Measurements from ENCODE around the gene NKAIN1.
A peak's percentile ranks its signal among the peaks of the same experiment; 100 is the strongest.
"Not testable (repeated sequence)": the region's sequence is repeated elsewhere in the genome, so short reads cannot be mapped to it uniquely, and the experiment has no call there.

NKAIN1 gene

GRCh38 chr1:31232689-31233088 is 7.0 kb downstream of the NKAIN1 start:
- no peak for DNase-seq

DNA sequence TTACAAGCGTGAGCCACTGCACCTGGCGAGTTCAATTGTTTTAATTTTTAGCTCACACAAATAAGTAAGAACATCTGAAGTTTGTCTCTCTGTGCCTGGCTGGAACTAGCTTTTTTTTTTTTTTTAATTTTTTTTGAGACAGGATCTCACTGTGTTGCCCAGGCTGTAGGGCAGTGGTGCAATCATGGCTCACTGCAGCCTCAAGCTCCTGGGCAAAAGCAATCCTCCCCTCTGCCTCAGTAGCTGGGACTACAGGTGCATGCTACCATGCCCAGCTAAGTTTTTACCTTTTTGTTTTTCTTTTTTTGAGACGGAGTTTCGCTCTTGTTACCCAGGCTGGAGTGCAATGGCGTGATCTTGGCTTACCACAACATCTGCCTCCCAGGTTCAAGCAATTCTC is 7.9 kb downstream of the NKAIN1 start:
- DNase-seq = no peak

DNA sequence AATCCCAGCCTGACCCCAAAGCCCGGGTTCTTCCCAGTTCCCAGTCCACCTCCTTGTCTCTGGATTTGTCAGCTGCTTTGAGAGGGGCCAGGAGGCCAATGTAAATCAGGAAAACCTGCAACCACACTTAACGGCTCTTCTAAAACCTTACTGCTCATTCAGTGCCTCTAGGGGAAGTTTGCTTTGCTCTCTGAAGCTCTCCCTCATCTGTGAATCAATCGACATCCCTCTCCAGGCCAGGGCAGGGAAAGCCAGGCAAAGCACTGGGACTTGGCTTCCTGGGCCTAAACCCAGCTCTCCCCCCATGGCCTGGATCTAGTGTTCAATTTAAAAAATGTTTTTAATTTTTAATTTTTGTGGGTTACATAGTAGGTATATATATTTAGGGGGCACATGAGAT is 9.3 kb downstream of the NKAIN1 start:
- DNase-seq = no peak

- DNase-seq = no peak
Observed at GRCh38 chr1:31228986-31229385, 10.7 kb downstream of the NKAIN1 start.

DNA sequence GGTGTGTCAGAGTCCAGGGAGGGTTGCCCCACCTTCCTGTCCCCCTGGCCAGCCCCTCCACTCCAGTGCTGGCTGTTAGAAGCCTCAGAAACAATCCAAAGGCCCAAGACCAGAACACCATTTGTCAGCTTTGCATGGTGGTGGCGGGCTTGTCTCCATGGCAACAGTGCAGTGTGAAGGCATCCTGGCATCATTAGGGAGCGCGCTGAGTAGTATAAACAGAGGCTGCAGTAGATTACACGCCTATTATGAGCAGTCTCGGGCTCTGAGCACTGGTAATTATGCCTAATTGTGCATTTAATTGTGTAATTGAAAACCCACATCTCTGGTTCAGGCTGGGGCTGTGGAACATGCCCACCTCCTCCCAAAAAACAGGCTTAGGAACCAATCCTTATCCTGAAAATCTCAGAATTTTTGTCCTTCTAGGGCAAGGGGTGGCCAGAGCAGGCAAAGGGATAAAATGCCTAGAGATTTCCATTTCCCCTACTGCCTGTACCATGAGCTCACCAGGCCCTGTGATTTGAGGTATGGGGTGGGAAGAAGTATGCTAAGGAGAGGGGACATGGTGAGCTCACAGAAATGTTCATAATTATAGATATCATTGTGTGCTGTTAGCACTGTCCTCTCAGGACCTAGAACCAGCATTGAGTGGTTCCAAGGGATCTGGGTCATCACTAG is 11.7 kb downstream of the NKAIN1 start:
- peak; percentile 10 to 22 for DNase-seq

GRCh38 chr1:31224068-31224467 is 15.6 kb downstream of the NKAIN1 start:
- DNase-seq = no peak

- DNase-seq = no peak
Observed at GRCh38 chr1:31222176-31222575, 17.5 kb downstream of the NKAIN1 start.

- no peak for DNase-seq
Observed at GRCh38 chr1:31221072-31221471, 18.6 kb downstream of the NKAIN1 start.

DNA sequence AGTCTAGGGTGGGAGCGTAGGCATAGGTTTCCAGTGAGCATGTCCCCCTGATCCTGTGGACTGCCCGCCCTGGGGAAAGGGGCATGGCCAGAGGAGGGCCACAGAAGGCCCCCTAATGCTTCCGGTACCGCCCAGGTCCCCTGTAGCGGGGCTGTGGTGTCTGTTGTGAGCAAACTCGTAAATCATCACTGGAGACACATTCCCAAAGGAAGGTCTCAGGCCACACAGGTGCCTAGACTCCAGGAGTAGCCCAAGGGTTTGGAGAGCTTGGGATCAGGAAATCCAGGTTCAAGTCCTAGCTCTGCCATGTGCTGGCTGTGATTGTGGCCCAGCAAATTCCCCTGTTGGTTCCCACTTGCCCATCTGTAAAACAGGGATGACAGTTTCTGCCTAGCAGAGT is 20.2 kb downstream of the NKAIN1 start:
- DNase-seq = no peak

GRCh38 chr1:31218705-31219104 is 21.0 kb downstream of the NKAIN1 start:
- DNase-seq = no peak

DNA sequence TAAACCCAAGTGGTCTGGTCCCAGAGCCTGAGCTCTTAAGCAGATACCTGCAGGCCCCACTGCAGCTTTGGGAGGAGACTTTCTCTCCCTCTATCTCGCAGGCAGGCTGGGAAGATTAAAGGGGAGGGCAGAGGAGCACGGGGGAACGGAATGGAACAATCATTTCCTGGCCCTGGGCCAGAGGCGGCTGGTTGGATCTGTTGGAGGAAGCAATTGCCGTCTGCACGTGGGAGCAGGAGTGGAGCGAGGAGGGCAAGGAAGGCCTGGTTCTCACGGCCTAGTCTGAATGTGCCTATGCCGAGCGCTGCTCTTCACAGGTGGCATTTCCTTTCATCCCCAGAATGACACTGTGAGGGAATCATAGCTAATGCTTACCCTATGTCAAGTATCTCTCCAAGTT is 23.7 kb downstream of the NKAIN1 start:
- peak; percentile 23 to 76 for DNase-seq

- no peak for DNase-seq
Observed at GRCh38 chr1:31215065-31215570, 24.6 kb downstream of the NKAIN1 start.

DNA sequence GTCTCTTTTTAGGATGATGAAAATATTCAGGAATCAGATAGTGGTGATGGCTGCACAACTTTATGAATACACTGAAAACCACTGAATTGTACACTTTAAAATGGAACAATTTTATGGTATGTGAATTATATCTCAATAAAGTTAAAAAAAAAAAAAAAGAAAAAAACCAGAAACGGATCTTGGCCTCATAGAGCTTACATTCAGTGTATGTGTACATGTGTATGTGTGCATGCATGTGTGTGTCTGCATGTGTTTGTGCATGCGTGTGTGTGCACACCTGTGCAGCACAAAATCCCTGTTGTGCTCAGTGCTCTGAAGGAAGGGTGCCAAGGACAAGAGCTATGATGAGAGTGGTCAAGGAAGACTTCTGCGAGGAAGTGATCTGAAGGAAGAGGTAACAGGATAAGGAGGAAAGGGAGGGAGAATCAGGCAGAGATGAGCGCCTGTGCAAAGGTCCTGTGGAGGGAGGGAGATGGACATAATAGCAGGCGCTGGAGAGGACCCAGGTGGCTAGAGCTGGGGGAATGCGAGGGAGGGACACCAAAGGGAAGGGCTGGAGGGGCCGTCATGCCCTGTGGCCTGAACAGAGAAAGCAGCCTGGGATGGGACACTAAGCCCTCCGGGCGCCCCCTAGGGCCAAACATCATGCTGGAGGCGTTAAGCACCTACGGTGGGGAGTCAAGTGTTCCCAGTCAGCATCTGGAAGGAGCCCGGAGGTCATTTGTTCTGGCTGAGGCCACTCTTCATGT is 25.2 kb downstream of the NKAIN1 start:
- no peak for DNase-seq

DNA sequence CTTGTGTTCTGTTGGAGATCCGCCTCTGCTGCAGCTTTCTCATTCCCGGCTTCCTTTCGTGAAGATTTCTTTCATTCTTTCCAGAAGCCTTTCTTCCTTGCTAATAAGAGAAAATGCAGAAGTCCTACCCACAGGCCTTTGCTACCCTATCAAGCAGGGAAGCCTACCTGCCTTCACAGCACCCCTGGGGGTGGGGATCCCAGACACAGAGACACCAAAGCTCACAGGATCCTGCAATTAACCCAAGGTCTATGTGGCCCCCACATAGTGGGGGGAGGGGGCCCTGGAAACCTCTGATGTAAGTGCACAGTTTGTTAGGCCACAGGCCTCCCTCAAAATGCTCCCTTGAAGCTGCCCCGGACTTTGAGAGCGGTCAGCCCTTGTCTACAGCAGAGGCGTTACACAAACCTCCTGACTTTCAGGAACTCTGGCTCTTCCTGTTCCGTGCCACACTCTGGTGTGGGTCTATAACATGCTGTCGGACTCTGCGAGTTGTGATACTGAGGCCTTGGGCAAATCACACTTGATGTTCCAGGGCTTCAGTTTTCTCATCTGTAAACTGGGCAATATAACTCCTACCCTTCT is 31.2 kb downstream of the NKAIN1 start:
- no peak for DNase-seq

GRCh38 chr1:31207569-31207968 is 32.1 kb downstream of the NKAIN1 start:
- no peak for DNase-seq

DNA sequence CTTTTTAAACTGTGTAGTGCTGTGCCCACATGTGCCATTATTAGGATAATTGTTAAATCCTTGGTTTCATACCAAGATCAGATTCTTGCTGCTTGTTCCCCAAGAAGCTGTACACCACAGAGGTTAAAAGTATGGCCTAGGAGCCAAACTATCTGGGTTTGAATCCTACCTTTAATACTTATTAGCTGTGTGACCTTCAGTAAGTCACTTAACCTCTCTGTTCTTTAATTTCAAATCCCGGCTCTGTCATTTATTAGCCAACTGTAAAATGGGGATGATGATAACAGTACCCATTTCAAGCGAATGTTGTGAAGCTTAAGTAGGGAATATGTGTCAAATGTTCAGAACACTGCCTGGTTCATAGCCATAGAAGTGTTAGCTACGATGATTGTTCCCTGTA is 32.6 kb downstream of the NKAIN1 start:
- no peak for DNase-seq

DNA sequence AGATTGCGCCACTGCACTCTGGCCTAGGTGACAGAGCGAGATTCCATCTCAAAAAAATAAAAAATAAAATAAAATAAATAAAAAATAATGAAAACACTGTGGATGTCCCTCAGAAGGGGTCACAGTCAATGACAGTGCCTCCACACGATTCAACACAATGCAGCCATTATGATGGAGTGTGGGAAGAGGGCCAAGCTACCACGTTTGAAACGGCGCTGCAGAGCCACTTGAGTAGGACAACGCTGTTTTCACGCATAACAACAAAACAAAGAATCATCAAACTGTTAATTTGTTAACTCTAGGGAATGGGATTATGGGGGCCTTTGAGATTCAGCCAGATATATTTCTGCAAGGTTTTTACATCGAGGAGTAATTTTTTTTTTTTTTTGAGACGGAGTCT is 36.5 kb downstream of the NKAIN1 start:
- DNase-seq = no peak

- DNase-seq = peak; percentile 67 to 86
Observed at GRCh38 chr1:31201931-31202360, 37.7 kb downstream of the NKAIN1 start.

DNA sequence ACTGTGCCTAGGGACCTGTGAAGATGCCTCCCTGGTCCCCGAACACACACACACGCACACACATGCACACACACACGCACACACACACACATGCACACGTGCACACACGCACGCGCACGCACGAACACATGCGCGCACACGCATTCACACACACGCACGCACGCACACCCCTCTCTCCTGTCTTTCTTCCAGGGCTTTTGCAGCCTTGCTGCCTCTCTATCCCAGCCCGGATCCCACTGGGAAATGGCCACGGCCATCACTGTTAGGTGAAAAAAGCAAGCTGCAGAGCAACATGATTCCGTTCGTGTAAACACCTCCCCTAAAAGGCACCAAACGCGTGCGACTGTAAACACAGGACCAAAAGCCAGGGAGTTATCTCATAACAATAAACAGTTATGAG is 39.7 kb downstream of the NKAIN1 start:
- DNase-seq = no peak

- DNase-seq = no peak
Observed at GRCh38 chr1:31199236-31199790, 40.4 kb downstream of the NKAIN1 start.

- no peak for DNase-seq
Observed at GRCh38 chr1:31198600-31198999, 41.1 kb downstream of the NKAIN1 start.

DNA sequence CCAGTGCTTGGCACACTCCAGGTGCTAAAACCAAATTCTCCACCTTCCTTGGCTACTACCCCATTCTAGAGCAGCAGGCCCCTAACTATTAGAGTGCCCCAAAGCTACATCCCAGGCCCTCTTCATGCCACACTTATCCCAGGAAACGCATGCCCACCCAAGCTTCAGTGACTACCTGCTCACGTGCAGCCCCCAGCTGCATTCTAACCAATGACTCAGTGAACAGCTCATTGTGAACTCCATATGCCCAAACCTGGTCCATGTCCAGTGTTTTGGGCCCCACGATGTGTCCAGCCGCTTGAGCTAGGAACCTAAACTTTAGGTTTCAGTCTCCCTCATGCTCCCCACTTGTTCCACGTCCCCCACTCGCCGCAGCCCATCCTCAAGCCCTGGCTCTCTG is 41.5 kb downstream of the NKAIN1 start:
- no peak for DNase-seq

DNA sequence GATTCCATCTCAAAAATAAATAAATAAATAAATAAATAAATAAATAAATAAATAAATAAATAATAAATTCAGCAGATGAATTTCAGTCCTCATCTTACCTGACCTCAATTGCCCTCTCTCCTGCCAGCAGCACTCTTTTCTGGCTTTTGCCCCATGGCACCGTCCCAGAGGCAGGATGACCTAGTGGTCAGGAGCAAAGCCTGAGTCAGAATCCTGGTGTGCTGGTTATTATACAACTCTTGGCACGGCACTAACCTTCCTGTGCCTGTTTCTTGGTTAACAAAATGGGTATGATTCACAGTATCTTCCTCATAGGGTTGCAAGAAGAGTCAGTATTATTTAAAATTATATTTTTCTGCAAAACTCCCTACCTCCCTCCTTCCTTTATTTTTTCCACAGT is 43.0 kb downstream of the NKAIN1 start:
- no peak for DNase-seq

DNA sequence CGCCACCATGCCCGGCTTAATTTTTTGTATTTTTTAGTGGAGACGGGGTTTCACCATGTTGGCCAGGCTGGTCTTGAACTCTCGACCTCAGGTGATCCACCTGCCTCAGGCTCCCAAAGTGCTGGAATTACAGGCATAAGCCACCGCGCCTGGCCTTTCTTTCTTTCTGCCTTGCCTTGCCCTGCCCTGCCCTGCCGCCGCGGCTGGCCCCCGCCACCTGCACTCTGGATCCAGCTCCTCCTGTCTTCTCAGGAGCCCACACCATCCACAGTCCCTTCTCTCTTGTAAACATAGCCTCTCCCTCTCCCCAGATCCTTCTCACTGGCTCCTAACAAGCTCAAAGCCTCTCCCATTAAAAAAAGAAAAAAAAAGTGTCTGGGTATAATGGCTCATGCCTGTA is 44.4 kb downstream of the NKAIN1 start:
- not testable (repeated sequence) for DNase-seq

Data from NCI-H524 (cell line).